Duodenal mucosa (tissue), 2 donors: ENCODE results near the gene SLC25A22.

Experiments used
- H3K27ac ChIP-seq: one replicate; pipeline ENCODE4 v1.7.0; 2013; ENCODE audit warnings: low read depth, low read length
- H3K27me3 ChIP-seq, 2 donors: one replicate each; pipeline ENCODE4 v1.7.0; 2013; ENCODE audit warnings: low read length in 2 of 2, control low read depth in 1 of 2; ENCODE audit not compliant: insufficient read depth in 2 of 2, control insufficient read depth in 1 of 2
- H3K36me3 ChIP-seq, 2 donors: one replicate each; pipeline ENCODE4 v1.7.0; 2013; ENCODE audit warnings: low read length in 2 of 2, control low read depth in 1 of 2; ENCODE audit not compliant: insufficient read depth in 2 of 2, control insufficient read depth in 1 of 2
- H3K4me1 ChIP-seq, 2 donors: one replicate each; pipeline ENCODE4 v1.7.0; 2013; ENCODE audit warnings: low read length in 2 of 2, control low read depth in 1 of 2; ENCODE audit not compliant: insufficient read depth in 2 of 2, control insufficient read depth in 1 of 2
- H3K4me3 ChIP-seq, 2 donors: one replicate each; pipeline ENCODE4 v1.7.0; 2013; ENCODE audit warnings: low read length in 2 of 2, low read depth in 1 of 2
- H3K9ac ChIP-seq, 2 donors: one replicate each; pipeline ENCODE4 v1.7.0; 2013; ENCODE audit warnings: low read length in 2 of 2, low read depth in 1 of 2
- H3K9me3 ChIP-seq, 2 donors: one replicate each; pipeline ENCODE4 v1.7.0; 2013; ENCODE audit warnings: low read length in 2 of 2, control low read depth in 1 of 2; ENCODE audit not compliant: control insufficient read depth in 1 of 2

Gene SLC25A22

GRCh38 chr11:833849-834311 is 35.8 kb upstream of the SLC25A22 start:
- H3K27me3 ChIP-seq: no peaks in the 10 kb centered on the region
- peak overlapping the region; percentile 75 to 78 for H3K4me3 ChIP-seq
- no peaks in the 10 kb centered on the region for H3K9me3 ChIP-seq
- H3K4me1 ChIP-seq: peaks cover 47 to 67% of the 10 kb centered on the region in 2 donors
- peaks cover 9 to 27% of the 10 kb centered on the region in 2 donors for H3K36me3 ChIP-seq
- peak overlapping the region; percentile 92 to 93 for H3K9ac ChIP-seq
- H3K27ac ChIP-seq: peak overlapping the region; percentile 92

- no peaks in the 10 kb centered on the region for H3K9me3 ChIP-seq
- H3K4me3 ChIP-seq: peak overlapping the region; percentile 75 to 78
- no peaks in the 10 kb centered on the region for H3K27me3 ChIP-seq
- H3K4me1 ChIP-seq: peaks cover 48 to 69% of the 10 kb centered on the region in 2 donors
- H3K36me3 ChIP-seq: peaks cover 4 to 22% of the 10 kb centered on the region in 2 donors
- peak overlapping the region; percentile 92 to 93 for H3K9ac ChIP-seq
- peak overlapping the region; percentile 92 for H3K27ac ChIP-seq
Measured at GRCh38 chr11:833114-833791, 35.2 kb upstream of the SLC25A22 start.

- Histone ChIP-seq H3K9me3 (no peaks in the 10 kb centered on the region), H3K27me3 (no peaks in the 10 kb centered on the region), H3K4me3 (peak within 1 kb of the TSS; percentile 75 to 78), H3K4me1 (peaks cover 47 to 69% of the 10 kb centered on the region in 2 donors), H3K27ac (peak within 1 kb of the TSS; percentile 92), H3K36me3 (peaks cover 4 to 16% of the 10 kb centered on the region in 2 donors), H3K9ac (peak within 1 kb of the TSS; percentile 92 to 93)
Measured at GRCh38 chr11:832529-833113, 34.5 kb upstream of the SLC25A22 start, which contains the start of gene CD151. CD151 (plus strand) TSS chr11:832952; CDS start chr11:836070, 3,118 bp downstream.

- Histone ChIP-seq H3K27me3 (no peaks in the 10 kb centered on the region), H3K4me1 (peaks cover 46 to 66% of the 10 kb centered on the region in 2 donors), H3K9me3 (no peaks in the 10 kb centered on the region), H3K9ac (peak overlapping the region; percentile 39 to 60), H3K4me3 (peak overlapping the region; percentile 62 to 65), H3K27ac (no peak overlapping the region), H3K36me3 (peaks cover 4 to 10% of the 10 kb centered on the region in 2 donors)
Measured at GRCh38 chr11:831961-832528, 34.0 kb upstream of the SLC25A22 start.

DNA sequence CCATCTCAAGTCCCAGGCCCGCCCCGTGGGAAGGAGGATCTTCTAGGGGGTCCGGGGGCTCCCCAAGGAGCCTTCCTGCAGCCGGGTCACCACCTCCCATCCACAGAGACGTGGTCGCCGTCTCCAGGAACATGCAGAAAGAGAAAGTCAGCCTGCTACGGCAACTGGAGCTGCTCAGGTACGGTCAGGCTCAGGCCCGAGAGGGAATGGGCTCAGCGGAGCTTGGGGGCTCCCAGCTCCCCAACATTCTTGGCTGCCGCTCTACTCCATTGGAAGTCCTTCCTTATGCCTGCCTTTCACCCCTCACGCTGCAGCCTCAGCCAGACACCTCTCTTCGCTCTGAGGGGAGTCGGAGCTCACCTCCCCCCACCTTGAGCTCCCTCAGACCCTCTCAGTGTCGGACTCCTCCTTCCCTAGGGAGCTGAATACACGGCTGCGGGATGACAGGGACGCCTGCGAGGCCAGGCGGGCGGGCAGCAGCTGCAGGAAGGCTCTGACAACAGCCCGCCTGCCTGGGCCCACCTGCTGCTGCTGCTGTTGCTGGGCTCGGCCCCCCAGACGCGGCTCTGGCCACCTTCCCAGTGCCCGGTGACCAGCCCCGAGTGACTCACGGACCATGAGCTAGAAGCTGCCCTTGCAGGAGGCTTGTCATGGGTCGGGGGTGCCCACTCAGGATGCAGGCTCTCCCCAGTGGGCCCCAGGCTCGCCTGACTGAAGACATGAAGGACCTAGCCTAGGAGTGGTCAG is 33.2 kb upstream of the SLC25A22 start:
- Histone ChIP-seq H3K9me3 (no peaks in the 10 kb centered on the region), H3K27me3 (no peaks in the 10 kb centered on the region), H3K4me1 (peaks cover 47 to 67% of the 10 kb centered on the region in 2 donors), H3K9ac (no peak overlapping the region), H3K36me3 (peaks cover 0 to 3% of the 10 kb centered on the region in 2 donors), H3K27ac (no peak overlapping the region), H3K4me3 (peak overlapping the region in 1 of 2 donors; percentile 21)

- H3K9me3 ChIP-seq: no peaks in the 10 kb centered on the region
- H3K9ac ChIP-seq: peak overlapping the region in 1 of 2 donors; percentile 83
- peak overlapping the region; percentile 56 to 67 for H3K4me3 ChIP-seq
- H3K27ac ChIP-seq: no peak overlapping the region
- peaks cover 54 to 75% of the 10 kb centered on the region in 2 donors for H3K4me1 ChIP-seq
- H3K36me3 ChIP-seq: no peaks in the 10 kb centered on the region
- H3K27me3 ChIP-seq: no peaks in the 10 kb centered on the region
Measured at GRCh38 chr11:830295-831117, 32.4 kb upstream of the SLC25A22 start.

DNA sequence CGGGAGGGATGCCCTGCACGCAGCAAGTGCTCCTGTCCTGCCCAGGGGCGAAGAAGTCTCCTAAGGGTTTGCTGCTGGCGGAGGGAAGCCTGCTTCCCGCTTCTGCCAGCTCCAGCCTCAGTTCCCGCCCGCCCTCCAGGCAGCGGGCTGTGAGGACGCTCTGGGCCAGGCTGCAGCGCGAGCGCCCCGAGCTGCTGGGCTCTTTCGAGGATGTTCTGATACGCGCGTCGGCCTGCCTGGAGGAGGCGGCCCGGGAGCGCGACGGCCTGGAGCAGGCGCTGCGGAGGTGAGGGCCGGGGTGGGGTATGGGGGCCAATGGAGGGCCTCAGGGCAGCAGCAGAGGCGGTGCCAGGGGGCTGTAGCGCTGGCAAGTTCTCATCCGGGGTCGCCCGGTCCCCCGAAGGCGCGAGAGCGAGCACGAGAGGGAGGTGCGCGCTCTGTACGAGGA is 31.8 kb upstream of the SLC25A22 start:
- H3K9me3 ChIP-seq: no peaks in the 10 kb centered on the region
- H3K36me3 ChIP-seq: no peaks in the 10 kb centered on the region
- H3K4me3 ChIP-seq: peak overlapping the region; percentile 56 to 67
- no peaks in the 10 kb centered on the region for H3K27me3 ChIP-seq
- H3K9ac ChIP-seq: peak overlapping the region; percentile 43 to 83
- H3K4me1 ChIP-seq: peaks cover 60 to 78% of the 10 kb centered on the region in 2 donors
- H3K27ac ChIP-seq: no peak overlapping the region

DNA sequence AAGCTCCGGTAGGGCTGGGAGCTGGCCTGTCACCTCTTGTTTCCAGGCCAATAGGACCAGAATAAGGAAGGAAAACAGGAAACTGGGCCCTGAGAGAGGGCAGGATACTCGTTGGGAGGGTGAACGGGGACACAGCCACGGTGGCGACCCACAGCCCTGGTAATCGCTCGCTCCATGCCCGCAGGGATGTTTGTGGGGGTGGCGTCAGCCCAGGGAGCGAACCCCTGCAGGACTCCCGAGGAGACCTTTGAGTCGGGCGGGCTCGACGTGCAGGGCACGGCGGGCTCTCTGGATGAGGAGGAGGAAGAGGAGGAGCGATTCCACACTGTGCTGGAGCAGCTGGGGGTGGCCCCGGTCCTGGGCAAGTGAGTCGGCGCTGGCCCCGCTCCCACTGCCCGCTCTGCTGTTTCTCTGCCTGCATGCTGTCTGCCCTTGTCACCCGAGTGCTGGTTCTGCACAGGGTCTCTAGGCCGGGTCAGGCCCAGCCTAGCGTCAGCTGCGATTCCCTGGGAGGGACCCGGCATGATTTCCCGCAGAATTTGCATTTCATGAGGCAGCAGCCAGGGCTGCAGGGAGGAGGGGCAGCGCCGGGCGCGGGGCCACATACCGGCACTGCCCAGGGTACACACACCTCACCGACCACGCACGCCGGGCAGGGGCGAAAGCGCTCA is 31.2 kb upstream of the SLC25A22 start:
- Histone ChIP-seq H3K9ac (peak overlapping the region; percentile 43 to 83), H3K4me3 (peak overlapping the region; percentile 56 to 67), H3K36me3 (no peaks in the 10 kb centered on the region), H3K4me1 (peaks cover 55 to 73% of the 10 kb centered on the region in 2 donors), H3K9me3 (no peaks in the 10 kb centered on the region), H3K27ac (peak overlapping the region; percentile 46), H3K27me3 (no peaks in the 10 kb centered on the region)
